Type B pancreatic cell (in vitro differentiated cells): ENCODE data around the gene PRR30. TPM values are rescaled to one million over a fixed set of nuclear protein-coding genes. Genes with fewer than 3 reads are reported as not detected.

Experiments used
- DNase-seq: peaks from one replicate; pipeline ENCODE4 v3.0.0; 2021; ENCODE audit warnings: mixed read lengths; ENCODE audit not compliant: unreplicated experiment; ENCODE audit errors: extremely low spot score
- H3K27ac Mint-ChIP-seq: 2 replicates; pipeline ENCODE4 v1.8.0; 2021; ENCODE audit warnings: mild to moderate bottlenecking, mixed read lengths
- H3K27me3 Mint-ChIP-seq: 2 replicates; pipeline ENCODE4 v1.8.0; 2021; ENCODE audit warnings: mixed read lengths
- H3K36me3 Mint-ChIP-seq: 2 replicates; pipeline ENCODE4 v1.8.0; 2021; ENCODE audit warnings: mixed read lengths
- H3K4me1 Mint-ChIP-seq: one replicate; pipeline ENCODE4 v1.8.0; 2021; ENCODE audit warnings: mixed read lengths; ENCODE audit not compliant: unreplicated experiment
- H3K4me3 Mint-ChIP-seq: 2 replicates; pipeline ENCODE4 v1.8.0; 2021; ENCODE audit warnings: mild to moderate bottlenecking, mixed read lengths
- H3K9me3 Mint-ChIP-seq: 2 replicates; pipeline ENCODE4 v1.8.0; 2021; ENCODE audit warnings: mixed read lengths
- CTCF ChIP-seq: fragments of 200-600 bp; sonication (generic); conservative IDR thresholded peaks from 2 replicates; pipeline ENCODE4 v1.5.0; 2021; ENCODE audit warnings: antibody characterized with exemption, mild to moderate bottlenecking
- total RNA-seq: library from RNA; stranded (reverse); gene quantifications from 2 replicates; pipeline ENCODE4 v1.2.1, GENCODE V29; 2021; ENCODE audit warnings: low replicate concordance

The PRR30 gene
- total RNA-seq, 1 donor from 2014 or later, result not detected

GRCh38 chr2:27171351-27171848, 32.2 kb upstream of the PRR30 start:
- H3K27me3 Mint-ChIP-seq, result peaks cover 20% of the 10 kb centered on the region
- TF ChIP-seq CTCF, result no peak
- no peak overlapping the region for H3K27ac Mint-ChIP-seq
- no peak overlapping the region for H3K4me3 Mint-ChIP-seq
- H3K9me3 Mint-ChIP-seq, result no peaks in the 10 kb centered on the region
- no peaks in the 10 kb centered on the region for H3K36me3 Mint-ChIP-seq
- no peak for DNase-seq
- H3K4me1 Mint-ChIP-seq, result no peaks in the 10 kb centered on the region

GRCh38 chr2:27170581-27171337, 31.5 kb upstream of the PRR30 start:
- Mint-ChIP-seq H3K9me3 (no peaks in the 10 kb centered on the region), H3K27ac (no peak overlapping the region), H3K4me1 (no peaks in the 10 kb centered on the region), H3K36me3 (no peaks in the 10 kb centered on the region), H3K27me3 (peaks cover 20% of the 10 kb centered on the region), H3K4me3 (no peak overlapping the region)
- DNase-seq, result no peak
- TF ChIP-seq CTCF, result no peak

GRCh38 chr2:27164960-27165763, 26.0 kb upstream of the PRR30 start:
- no peak for TF ChIP-seq CTCF
- Mint-ChIP-seq H3K4me1 (no peaks in the 10 kb centered on the region), H3K27me3 (peaks cover 15% of the 10 kb centered on the region), H3K36me3 (no peaks in the 10 kb centered on the region), H3K4me3 (no peak overlapping the region), H3K27ac (no peak overlapping the region), H3K9me3 (no peaks in the 10 kb centered on the region)
- no peak for DNase-seq

- DNase-seq, result no peak
- H3K27ac Mint-ChIP-seq, result no peak overlapping the region
- no peak for TF ChIP-seq CTCF
- no peaks in the 10 kb centered on the region for H3K36me3 Mint-ChIP-seq
- no peak overlapping the region for H3K4me3 Mint-ChIP-seq
- no peaks in the 10 kb centered on the region for H3K4me1 Mint-ChIP-seq
- peaks cover 3% of the 10 kb centered on the region for H3K27me3 Mint-ChIP-seq
- H3K9me3 Mint-ChIP-seq, result no peaks in the 10 kb centered on the region
These were observed 23.2 kb upstream of the PRR30 start for GRCh38 chr2:27162151-27163121.

- Mint-ChIP-seq H3K9me3 (no peaks in the 10 kb centered on the region), H3K27ac (no peak overlapping the region), H3K27me3 (no peaks in the 10 kb centered on the region), H3K4me1 (no peaks in the 10 kb centered on the region), H3K4me3 (no peak overlapping the region), H3K36me3 (no peaks in the 10 kb centered on the region)
- TF ChIP-seq CTCF, result no peak
- no peak for DNase-seq
These were observed 21.0 kb upstream of the PRR30 start for GRCh38 chr2:27160191-27160590.
